BE2C (cell line): Measurements from ENCODE around the gene NR5A1. TPM values are rescaled to one million over a fixed set of nuclear protein-coding genes. Genes with fewer than 3 reads are reported as not detected.

Experiments used
- DNase-seq: peaks from one replicate; pipeline ENCODE4 v3.0.0-alpha.2; 2020
- H3K27me3 ChIP-seq: fragments of 250-450 bp; sonication (Bioruptor Pico); 2 replicates; pipeline ENCODE4 v1.5.1; 2020; ENCODE audit warnings: mild to moderate bottlenecking
- H3K36me3 ChIP-seq: fragments of 250-450 bp; sonication (Bioruptor Pico); 2 replicates; pipeline ENCODE4 v1.5.1; 2020; ENCODE audit warnings: mild to moderate bottlenecking
- H3K4me1 ChIP-seq: fragments of 250-450 bp; sonication (Bioruptor Pico); 2 replicates; pipeline ENCODE4 v1.5.1; 2020
- H3K4me3 ChIP-seq: 2 replicates; pipeline ENCODE4 v1.5.1; 2011; ENCODE audit warnings: low read depth, low read length
- H3K9me3 ChIP-seq: fragments of 250-450 bp; sonication (Bioruptor Pico); 2 replicates; pipeline ENCODE4 v1.5.1; 2020
- CTCF ChIP-seq: IDR thresholded peaks from 2 replicates; pipeline ENCODE4 v1.5.1; 2012; ENCODE audit warnings: mild to moderate bottlenecking, low read depth, low read length
- polyA plus RNA-seq: library from polyadenylated mRNA; unstranded; fragments of >200 nt; gene quantifications from one replicate; pipeline ENCODE4 v1.2.1, GENCODE V29; 2012; ENCODE audit warnings: low read depth, missing spikeins; ENCODE audit not compliant: insufficient read length, insufficient read depth

The NR5A1 gene
- not detected for polyA plus RNA-seq

GRCh38 chr9:124506931-124507879 is at the start of gene NR5A1:
TSS of gene NR5A1 (minus strand) at chr9:124507399. CDS start at chr9:124503395, 4,004 bp downstream.
- Histone ChIP-seq H3K27me3 (peaks cover 39% of the 10 kb centered on the region), H3K4me3 (no peak within 1 kb of the TSS), H3K4me1 (peaks cover 6% of the 10 kb centered on the region; the same call in 1 of the 2 replicates), H3K9me3 (no peaks in the 10 kb centered on the region), H3K36me3 (no peaks in the 10 kb centered on the region)
- no peak for DNase-seq
- no peak for TF ChIP-seq CTCF

- Histone ChIP-seq H3K9me3 (no peaks in the 10 kb centered on the region), H3K36me3 (no peaks in the 10 kb centered on the region), H3K27me3 (no peaks in the 10 kb centered on the region), H3K4me3 (no peak overlapping the region), H3K4me1 (no peaks in the 10 kb centered on the region)
- no peak for TF ChIP-seq CTCF
- DNase-seq = no peak
Measured at GRCh38 chr9:124555043-124555442, 47.8 kb upstream of the NR5A1 start.

- Histone ChIP-seq H3K4me1 (no peaks in the 10 kb centered on the region), H3K36me3 (no peaks in the 10 kb centered on the region), H3K9me3 (no peaks in the 10 kb centered on the region), H3K4me3 (no peak overlapping the region), H3K27me3 (no peaks in the 10 kb centered on the region)
- DNase-seq = no peak
- TF ChIP-seq CTCF = no peak
Measured at GRCh38 chr9:124553738-124554137, 46.5 kb upstream of the NR5A1 start.

GRCh38 chr9:124552273-124552605 is 45.0 kb upstream of the NR5A1 start:
- no peaks in the 10 kb centered on the region for H3K4me1 ChIP-seq
- H3K4me3 ChIP-seq = no peak overlapping the region
- no peaks in the 10 kb centered on the region for H3K36me3 ChIP-seq
- no peak for DNase-seq
- no peaks in the 10 kb centered on the region for H3K27me3 ChIP-seq
- TF ChIP-seq CTCF = no peak
- H3K9me3 ChIP-seq = no peaks in the 10 kb centered on the region

- H3K27me3 ChIP-seq = no peaks in the 10 kb centered on the region
- no peak overlapping the region for H3K4me3 ChIP-seq
- H3K4me1 ChIP-seq = no peaks in the 10 kb centered on the region
- DNase-seq = peak; percentile 72
- peak; percentile 88 for TF ChIP-seq CTCF
- H3K9me3 ChIP-seq = no peaks in the 10 kb centered on the region
- H3K36me3 ChIP-seq = no peaks in the 10 kb centered on the region
Measured at GRCh38 chr9:124551472-124552272, 44.5 kb upstream of the NR5A1 start.
